NCI-H2227 treated with DMSO at 0.1 percent for 48 hours (cell line): ENCODE measurements around the gene DISC1.
"Not testable (repeated sequence)": the region's sequence is repeated elsewhere in the genome, so short reads cannot be mapped to it uniquely, and the experiment has no call there.

Source experiments
- DNase-seq: peaks from one replicate; lab custom pipeline; 2025; lab: John Stamatoyannopoulos, UW

DISC1 gene

DNA sequence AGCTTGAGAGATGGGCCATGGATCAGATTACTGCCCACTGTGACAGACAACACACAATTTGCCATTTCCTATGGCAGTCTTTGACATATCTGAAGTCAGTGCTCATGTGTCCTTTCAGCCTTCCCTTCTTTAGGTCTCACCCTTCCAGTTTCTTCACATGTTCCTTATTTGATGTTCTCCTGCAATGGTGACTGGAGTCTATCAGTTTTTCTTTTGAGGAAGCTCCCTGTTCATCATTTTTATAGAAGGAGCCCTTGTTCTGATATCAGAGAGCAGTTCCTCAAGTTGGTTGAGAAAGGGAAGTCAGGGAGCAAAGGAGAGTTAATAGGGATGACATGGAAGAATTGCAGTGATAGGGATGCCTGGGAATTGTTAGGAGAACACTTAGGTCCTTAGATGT, 42.2 kb downstream of the DISC1 start:
- DNase-seq = no peak

DNA sequence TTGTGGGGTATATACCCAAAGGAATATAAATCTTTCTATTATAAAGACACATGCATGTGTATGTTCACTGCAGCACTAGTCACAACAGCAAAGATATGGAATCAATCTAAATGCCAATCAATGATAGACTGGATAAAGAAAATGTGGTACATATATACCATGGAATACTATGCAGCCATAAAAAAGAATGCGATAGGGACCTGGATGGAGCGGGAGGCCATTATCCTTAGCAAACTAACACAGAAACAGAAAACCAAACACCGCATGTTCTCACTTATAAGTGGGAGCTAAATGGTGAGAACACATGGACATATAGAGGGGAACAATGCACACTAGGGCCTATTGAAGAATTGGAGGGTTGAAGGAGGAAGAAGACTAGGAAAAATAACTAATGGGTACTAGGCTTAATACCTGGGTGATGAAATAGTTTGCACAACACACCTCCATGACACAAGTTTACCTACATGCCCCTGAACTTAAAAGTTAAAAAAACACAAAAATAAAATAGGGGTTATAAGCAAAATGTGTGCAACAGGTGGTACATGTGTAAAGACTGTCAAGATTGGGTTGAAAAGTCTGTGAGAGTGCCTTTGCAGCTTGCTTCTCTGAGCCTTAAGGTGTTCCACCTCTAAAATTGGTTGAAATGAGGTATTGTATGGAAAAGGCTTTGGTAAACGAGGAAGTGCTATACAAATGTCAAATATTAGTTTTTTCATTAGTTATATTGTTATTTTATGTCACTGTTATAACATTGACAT, 43.5 kb downstream of the DISC1 start:
- DNase-seq = not testable (repeated sequence)

DNA sequence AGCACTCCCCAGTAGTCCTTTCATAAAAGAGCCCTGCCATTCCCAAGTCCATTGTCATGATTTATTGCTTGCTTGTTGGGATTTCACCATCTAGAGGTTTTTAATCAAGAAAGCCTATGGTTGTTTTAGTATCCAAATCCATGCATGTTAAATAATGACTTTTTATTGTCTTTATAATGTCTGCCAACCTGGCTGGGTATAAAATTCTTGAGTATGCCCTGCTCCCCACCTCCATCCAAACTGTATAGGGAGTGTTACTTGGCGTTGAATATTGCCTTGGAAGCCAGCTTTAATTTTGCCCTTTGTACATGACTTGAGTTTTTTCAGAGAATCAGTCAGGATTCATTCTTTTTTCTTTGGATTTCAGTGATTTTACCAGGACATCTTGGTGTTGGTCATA, 44.2 kb downstream of the DISC1 start:
- no peak for DNase-seq

DNA sequence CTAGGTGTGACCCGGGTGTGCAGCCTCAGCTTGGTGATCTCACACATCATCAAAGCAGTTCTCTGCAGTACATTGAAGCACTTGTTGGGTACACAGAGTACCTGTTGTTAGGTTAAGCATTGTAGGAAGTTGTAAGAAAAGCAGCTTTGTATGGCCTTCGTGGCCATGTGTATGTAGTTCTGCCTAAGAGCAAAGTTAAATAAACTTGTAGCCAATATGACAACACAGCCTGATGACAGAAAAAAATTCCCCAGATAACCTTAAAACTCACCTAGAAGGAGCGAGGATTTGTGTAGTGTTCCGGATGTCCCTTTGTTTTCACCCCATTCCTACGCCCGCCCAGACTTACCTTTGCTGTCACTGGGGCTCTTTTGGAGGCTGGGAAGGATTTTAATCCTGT, 48.0 kb downstream of the DISC1 start:
- DNase-seq = no peak

DNA sequence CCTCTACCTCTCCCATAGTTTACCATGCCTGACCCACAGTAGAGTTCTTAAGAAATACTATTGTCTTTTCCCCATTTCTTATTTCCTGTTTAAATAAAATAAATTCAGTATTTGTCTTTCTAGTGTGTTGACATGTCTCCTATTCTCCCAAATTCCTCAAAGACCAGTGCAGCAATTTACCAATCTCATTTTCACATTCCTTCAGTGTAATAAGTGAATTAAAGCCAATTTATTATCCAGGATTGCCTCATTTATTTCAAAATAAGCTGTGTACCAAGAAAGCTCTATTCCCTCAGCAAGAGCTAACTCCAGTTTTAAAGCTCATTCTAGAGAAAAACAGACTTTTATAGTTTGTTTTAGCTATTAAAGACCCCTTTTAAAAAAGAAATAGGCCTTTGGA, 49.9 kb downstream of the DISC1 start:
- no peak for DNase-seq

DNA sequence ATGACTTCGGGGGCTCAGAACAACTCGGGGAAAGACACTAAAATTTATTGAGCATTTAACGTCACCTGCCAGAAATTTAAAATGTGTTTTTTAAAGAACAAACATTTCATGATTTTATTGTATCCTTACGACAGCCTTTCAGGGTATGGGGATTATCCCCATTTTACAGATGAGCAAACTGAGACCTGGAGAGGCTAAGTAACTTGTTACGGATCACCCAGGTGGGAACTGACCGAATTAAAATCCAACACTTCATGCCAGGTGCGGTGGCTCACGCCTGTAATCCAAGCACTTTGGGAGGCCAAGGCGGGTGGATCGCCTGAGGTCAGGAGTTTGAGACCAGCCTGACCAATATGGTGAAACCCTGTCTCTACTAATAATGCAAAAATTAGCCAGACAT, 50.9 kb downstream of the DISC1 start:
- no peak for DNase-seq

DNA sequence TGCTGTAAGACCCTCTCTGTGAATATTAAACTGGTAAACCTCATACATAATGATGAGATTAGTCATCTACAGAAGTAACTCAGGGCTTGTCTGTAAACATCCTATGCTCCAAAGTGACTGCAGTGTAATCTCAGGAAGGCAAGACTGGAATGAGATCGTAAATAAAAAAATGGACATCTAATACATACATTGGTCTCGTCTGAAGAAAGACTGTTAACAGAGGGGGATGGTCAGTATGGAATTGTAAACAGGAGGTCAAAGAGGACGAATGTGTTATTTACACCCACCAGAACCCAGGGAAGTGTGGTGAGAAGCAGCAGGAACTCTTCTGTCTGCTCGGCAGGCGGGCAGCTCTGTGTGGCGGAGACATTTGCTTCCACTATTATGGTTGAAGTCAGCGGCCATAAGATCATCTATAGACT, 51.4 kb downstream of the DISC1 start:
- no peak for DNase-seq

DNA sequence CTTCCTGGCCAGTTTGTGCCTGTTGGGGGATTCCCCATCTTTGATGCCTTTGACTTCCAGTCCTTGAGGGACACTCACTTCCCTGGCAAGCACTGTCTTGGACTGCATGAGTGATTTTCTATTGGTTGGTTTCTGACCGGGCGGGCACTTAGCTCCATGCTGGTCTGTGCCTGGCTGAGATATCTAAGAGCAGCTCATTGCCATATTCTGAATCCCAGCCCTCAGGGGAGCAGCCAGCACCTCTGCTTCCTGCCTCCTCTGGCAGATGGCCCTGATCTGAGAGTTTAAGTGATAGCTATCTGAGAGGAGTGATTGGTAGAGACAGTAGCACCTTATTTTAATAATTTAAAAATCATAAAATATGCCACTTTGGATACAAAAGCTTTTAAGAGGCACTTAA, 52.5 kb downstream of the DISC1 start:
- no peak for DNase-seq

DNA sequence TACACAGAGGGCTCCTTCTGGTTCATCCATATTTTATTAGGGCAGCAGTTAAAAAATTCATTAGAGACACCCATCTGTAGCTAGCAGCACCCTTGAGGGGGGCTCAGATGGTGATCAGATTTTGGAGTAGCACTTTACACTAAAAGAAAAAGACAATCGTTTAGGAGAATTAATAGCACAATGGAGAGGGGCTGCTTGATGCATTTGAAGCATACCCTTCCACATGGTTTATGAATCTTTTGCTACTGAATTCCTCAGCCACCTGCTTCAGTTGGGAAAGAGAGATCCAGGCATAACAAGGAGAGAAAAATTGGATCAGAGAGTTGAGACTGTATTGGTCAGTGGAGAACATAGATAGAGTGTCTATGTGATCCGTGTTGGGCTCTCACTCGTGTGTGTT, 54.4 kb downstream of the DISC1 start:
- no peak for DNase-seq

DNA sequence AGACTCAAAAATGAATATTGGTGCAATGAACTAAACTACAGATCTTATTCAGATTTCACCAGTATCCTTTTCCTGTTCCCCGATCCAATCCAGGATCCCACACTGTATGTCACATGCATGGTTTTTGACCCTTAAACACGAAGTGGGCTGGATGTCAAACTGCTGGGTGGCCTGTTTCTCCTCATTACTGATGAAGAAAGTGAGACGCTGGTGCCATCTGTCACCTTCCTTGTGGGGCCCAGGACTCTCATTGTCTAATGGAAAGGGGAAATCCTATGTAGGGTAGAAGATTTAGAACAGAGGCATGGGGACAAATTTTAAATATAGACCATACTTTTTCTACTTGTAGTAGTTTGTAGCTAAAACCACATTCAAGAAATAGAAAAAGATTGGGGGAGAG, 56.2 kb downstream of the DISC1 start:
- DNase-seq = no peak

DNA sequence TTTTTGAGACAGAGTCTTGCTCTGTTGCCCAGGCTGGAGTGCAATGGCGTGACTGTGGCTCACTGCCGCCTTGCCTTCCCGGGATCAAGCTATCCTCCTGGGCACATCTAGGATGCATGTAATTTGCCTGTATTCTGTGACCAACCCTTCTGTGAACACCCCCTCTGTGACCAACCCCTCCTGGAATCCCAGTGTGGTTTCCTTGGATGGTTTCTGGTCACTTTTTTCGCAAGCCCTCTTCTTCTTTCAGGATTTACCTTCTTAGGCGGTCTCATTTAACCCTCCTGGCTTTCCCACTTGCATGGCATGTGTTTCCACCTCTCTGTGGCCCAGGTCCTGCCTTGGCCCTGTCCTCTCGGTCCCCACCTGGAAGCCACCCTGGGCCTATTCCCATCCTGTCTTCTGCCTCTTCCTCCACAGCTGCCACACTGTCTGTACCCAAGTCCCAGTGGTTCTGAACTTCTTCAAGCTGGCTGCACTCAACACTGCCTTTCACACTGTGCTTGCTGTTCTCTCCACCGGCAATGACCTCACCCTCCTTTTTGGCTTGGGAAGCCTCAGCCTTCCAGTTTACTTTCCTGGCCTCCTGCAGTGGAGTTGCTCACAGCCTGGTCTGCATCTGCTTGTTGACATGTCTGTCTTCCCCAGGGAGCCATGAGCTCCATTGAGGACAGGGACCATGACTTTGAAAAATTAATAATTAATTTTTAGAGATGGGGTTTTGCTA, 57.0 kb downstream of the DISC1 start:
- DNase-seq = peak; percentile 50

DNA sequence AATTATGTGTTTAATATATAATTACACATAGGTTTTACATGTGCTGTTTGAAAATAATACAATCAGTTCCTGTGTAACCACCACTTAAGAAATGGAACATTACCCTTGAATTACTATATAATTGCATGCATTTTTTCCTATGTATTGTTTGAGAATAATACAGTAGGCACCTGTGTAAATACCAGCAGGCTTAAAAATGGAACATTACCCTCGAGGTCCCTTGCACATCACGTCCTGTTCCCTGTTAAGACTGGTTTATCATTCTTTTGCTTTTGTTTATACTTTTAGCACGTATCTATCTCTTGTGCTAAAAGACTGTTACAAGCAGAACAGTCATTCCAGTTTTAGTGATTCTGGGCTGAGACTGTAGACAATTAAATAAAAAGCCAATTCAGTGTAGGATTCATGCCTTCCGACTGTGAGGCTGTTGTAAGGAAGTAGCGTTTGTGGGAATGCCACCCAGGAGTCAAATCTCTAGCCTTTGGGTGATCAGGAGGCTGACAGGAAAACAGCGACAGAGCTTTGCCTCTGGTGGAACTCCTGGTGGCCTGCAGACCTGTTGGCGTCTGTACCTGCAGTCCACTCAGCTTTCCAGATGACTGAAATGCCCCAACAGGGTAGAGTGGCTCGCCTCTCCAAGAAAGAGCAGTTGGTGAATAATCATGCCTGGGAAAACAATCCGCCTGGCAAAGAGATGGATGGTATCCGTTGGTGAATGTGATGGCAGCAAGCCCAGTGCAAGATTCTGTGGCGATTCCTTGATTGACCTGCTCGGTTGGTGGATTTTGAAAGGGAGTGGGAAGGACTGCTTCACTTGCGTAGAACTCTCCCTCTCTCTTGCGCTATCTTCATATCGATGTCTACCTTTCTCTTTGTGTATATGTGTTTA, 58.0 kb downstream of the DISC1 start:
- peak; percentile 87 for DNase-seq

DNA sequence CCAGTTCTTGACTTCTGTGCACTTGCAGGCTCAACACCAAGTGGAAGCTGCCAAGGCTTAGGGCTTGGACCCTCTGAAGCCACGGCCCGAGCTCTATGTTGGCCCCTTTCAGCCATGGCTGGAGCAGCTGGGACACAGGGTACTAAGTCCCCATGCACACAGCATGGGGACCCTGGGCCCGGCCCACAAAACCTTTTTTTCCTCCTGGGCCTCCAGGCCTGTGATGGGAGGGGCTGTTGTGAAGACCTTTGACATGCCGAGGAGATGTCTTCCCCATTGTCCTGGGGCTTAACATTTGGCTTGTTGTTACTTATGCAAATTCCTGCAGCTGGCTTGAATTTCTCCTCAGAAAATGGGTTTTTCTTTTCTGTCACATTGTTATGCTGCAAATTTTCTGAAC, 59.8 kb downstream of the DISC1 start:
- DNase-seq = no peak

DNA sequence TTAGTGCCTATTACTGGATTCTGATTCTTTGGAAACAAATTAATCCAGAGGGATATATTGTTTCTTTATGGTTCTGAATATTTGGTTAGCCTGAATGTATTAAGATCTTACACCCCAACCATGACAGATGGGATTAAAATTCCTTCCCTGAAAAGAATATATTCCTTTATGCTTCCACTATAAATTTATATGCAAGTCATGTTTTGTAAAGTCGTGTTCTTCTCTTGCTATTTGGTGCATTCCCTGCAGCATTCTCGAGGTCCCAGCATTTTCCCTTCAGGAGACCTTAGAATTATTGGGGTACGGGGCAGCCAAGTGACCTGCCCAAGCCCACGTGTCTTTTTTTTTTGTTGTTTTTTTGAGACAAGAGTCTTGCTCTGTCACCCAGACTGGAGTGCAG, 62.4 kb downstream of the DISC1 start:
- DNase-seq = no peak

DNA sequence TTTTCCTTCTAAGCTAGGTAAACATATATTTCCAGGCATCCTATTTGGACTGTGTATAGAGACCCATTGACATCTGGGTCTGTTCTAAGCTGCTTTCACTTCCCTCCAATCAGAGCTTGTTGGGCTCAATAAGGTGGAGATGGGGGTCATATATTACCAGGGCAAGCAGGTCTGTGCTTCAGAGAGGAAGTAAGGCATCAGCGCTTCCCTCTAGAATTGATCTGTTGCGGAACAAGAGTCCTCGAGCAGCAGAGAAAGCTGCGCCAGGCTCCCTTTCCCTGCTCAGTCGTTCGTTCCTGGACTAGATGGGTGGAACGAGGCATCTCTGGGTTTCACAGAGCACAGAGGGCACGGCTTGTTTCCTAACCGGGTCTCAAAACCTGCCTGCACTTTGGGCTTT, 63.5 kb downstream of the DISC1 start:
- no peak for DNase-seq

DNA sequence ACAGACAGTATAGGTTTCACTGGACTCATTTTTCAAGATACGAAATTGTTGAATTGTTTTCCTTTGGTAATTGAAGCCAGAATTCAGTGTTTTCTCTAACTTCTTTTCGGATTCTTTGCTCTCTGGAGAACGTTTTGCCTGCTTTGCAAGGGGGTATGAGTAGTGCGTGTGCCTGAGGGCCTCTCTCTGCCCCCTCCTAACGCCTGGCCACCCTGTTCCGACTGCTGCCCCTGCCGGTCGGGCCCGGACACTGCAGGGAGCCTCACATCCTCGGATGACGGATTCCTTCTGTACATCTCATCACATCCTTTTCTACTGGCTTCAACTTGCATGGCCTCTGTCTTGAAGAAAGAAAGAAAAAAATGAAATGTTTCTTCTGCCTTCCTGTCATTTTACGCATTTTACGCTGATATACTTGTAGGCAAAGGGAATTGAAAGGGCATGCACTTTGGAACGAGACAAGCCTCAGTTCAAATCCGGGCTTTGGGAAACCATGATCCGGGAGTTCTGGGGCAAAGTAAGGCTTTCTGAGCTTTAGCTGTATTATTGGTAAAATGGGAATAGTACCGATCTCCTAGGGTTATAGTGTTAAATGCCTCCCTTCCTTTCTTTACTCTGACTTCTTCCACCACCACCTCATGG, 65.1 kb downstream of the DISC1 start:
- no peak for DNase-seq

DNA sequence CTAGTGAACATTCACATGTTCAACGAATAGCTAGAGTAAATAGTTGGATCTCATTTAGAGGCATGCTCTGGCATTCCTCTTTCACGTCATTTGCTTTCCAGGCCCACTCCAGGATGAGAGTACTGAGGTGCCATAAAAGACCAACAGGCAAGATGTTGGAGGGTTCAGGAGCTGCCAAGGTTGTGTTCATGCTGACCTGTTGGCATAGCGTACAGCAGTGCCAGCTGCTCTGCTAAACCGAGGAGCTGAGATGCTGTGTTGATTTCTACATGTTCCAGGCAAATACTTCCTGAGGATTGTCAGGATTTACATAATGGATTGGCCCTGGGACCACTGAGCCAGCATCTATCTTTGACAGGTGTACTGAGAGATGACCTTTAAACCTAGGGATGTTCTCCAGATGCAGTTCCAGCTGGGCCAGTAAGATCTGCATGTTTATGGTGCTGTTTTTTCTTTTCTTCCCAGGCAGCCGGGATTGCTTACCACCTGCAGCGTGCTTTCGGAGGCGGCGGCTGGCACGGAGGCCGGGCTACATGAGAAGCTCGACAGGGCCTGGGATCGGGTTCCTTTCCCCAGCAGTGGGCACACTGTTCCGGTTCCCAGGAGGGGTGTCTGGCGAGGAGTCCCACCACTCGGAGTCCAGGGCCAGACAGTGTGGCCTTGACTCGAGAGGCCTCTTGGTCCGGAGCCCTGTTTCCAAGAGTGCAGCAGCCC, 66.9 kb downstream of the DISC1 start:
- DNase-seq = no peak

DNA sequence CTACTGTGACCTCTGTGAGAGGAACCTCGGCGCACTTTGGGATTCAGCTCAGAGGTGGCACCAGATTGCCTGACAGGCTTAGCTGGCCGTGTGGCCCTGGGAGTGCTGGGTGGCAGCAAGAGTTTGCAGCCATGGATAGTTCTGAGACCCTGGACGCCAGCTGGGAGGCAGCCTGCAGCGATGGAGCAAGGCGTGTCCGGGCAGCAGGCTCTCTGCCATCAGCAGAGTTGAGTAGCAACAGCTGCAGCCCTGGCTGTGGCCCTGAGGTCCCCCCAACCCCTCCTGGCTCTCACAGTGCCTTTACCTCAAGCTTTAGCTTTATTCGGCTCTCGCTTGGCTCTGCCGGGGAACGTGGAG, 67.5 kb downstream of the DISC1 start:
- DNase-seq = no peak

DNA sequence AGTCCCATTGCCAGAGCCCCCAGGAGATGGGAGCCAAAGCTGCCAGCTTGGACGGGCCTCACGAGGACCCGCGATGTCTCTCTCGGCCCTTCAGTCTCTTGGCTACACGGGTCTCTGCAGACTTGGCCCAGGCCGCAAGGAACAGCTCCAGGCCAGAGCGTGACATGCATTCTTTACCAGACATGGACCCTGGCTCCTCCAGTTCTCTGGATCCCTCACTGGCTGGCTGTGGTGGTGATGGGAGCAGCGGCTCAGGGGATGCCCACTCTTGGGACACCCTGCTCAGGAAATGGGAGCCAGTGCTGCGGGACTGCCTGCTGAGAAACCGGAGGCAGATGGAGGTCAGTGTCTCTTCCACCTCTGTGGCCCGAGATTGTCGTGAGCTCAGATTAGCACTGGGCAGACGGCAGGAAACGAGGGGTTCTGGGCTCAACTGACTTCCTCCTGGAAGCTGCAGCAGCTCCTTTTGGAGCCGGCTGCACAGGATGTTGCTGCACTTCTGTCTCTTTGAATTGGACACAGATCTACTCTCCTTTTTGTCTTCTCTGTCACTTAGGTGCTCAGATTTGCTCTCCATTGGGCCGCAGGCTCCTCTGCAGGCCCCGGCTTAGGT, 68.0 kb downstream of the DISC1 start:
- no peak for DNase-seq

DNA sequence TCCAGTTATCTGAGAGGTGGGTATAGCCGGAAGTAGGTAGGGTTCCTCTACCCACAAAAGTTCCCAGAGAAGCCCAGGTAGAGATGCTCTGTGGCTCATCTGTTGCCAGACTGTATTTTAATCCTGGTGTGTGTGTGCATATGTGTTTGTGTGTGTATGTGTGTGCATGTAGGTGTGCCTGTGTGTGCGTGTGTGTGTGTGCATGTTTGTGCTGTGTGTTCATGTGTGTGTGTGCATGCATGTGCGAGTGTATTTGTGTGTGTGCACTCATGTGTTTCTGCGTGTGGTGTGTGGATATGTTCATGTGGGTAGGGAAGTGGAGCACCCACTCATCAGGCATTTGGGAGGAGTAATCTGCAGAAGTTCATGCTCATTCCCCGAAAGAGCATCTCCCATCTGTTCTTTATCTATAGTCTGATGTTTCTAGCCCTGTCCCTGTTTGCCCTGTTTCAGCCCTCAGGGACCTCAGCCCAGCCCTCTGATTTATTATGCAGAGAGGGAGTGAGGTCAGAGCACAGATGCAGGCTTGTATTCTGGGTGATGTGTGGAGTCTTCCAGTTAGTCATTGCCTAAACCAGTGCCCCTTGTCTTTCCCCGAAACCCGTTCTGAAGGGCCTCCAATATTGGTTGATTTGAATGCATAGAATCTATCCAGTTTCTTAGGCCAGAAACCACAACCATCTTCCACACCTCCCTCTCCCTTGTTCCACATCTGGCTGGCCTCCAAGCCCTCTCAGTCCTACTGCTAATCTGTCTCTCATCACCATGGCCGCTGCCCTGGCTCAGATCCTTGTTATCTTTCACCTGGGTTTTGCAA, 69.1 kb downstream of the DISC1 start:
- no peak for DNase-seq
